Heart left ventricle (tissue), 13 donors: ENCODE results near the gene IGFBP1.

Experiments used
- CTCF ChIP-seq, 12 donors: fragments of 200-600 bp; sonication (generic) in 4 of 12; IDR thresholded peaks; one replicate each; pipeline versions ENCODE4 v1.5.0 to v1.8.0; 2018 to 2022; ENCODE audit warnings: antibody characterized with exemption in 12 of 12, mild to moderate bottlenecking in 5 of 12
- POLR2A ChIP-seq, 2 donors: fragments of 450-650 bp; IDR thresholded peaks; one replicate each; pipeline ENCODE4 v1.6.1; 2017; ENCODE audit warnings: antibody characterized with exemption in 2 of 2, mild to moderate bottlenecking in 2 of 2, moderate library complexity in 2 of 2
- donor health status: ischemic (EF 13 %, LVEDD 7.1; RV severe dilation, severe dysfunction).
- donor health status: DM: no; HTN: yes; CAD: no.
- donor health status: DM: no; HTN: no; CAD: no.
- donor health status: ischemic (EF 25% LVEDD 6.9; RV normal size, moderate dysfunction).
- donor health status: ischemic (EF 25% LVEDD 5.7; RV mildly dilated, moderate dysfunction).
- donor health status: ischemic (EF 35%, LVEDD 5.7; RV mildly dilated, moderate dysfunction).
- donor health status: nonischemic (EF 11% LVEDD 7.7; RV severe dilation, severe dysfunction).
- donor health status: DM: yes; HTN: yes; CAD: no.
- donor health status: PGD.
- donor health status: ischemic (EF 29% LVEDD 5.4; RV normal size, mild dysfunction).
- donor health status: nonischemic (EF 23%, LVEDD 6.1; RV moderate dilation, normal function).

- TF ChIP-seq CTCF (IDR thresholded peaks at IDR 0.05) (no peak), POLR2A (IDR thresholded peaks at IDR 0.05) (no peak)
Measured at GRCh38 chr7:45910855-45911254, 22.6 kb downstream of the IGFBP1 start.
